ENCODE data around the gene CFAP157. TPM values are rescaled to one million over a fixed set of nuclear protein-coding genes. Genes with fewer than 3 reads are reported as not detected.

CFAP157 gene
- polyA plus RNA-seq, 1 of the 3 experiments (the other 2 are of a cell fraction), result 0.25 TPM

- Histone ChIP-seq H3F3A (replicated peaks; ENCODE audit: insufficient read depth) (peaks cover 4% of the 10 kb centered on the region), H2AFZ (ENCODE audit: low read depth) (no peak overlapping the region), H3K4me1 (ENCODE audit: control insufficient read depth in 1 of 2, insufficient read depth in 2 of 2, low read depth in 1 of 2, low read length in 1 of 2) (peaks cover 0 to 48% of the 10 kb centered on the region in 2 experiments; a peak in 2 of 4 replicates), H3K9me3 (no peaks in the 10 kb centered on the region), H3K36me3 (replicated peaks in 1 of 2; ENCODE audit: control insufficient read depth in 1 of 2, insufficient read depth in 2 of 2, low read length in 1 of 2) (peaks cover 33 to 47% of the 10 kb centered on the region in 2 experiments), H3K9ac (no peak overlapping the region), H4K20me1 (ENCODE audit: insufficient read depth) (no peaks in the 10 kb centered on the region), H3K27ac (ENCODE audit: low read depth in 2 of 2, low read length in 1 of 2) (peak overlapping the region in 1 of 2 experiments; percentile 18; a peak in 1 of 4 replicates), H3K4me2 (no peak overlapping the region), H3K4me3 (ENCODE audit: low read depth in 2 of 2, low read length in 1 of 2) (no peak overlapping the region), H3K79me2 (ENCODE audit: insufficient read depth) (no peaks in the 10 kb centered on the region), H3K9me2 (no peaks in the 10 kb centered on the region), H3K27me3 (ENCODE audit: insufficient read depth) (no peaks in the 10 kb centered on the region)
- no peak for DNase-seq
- CTCF ChIA-PET, result interaction anchor here (0.7 to 3.3 kb wide), 8 partner anchors 18 to 254 kb away, joined by 3 to 12 read pairs (median 4); partner anchors contain the start of genes CDK9 and TOR2A
- WGBS (ENCODE audit: low lambda C conversion rate), result 87% methylated on average over 3 of the region's 3 CpGs
- POLR2A ChIA-PET, result no interaction called here
- TF ChIP-seq USF1 (IDR thresholded peaks at IDR 0.05; ENCODE audit: borderline replicate concordance, low read depth) (no peak), ZBTB33 (IDR thresholded peaks at IDR 0.05; ENCODE audit: borderline replicate concordance, low read depth) (no peak), MAX (IDR thresholded peaks at IDR 0.05; ENCODE audit: low read depth) (no peak)
Observed at GRCh38 chr9:127667127-127667844, 39.5 kb upstream of the CFAP157 start.

GRCh38 chr9:127667906-127668305 lies 38.9 kb upstream of the CFAP157 start:
- H3K36me3 ChIP-seq (replicated peaks in 1 of 2; ENCODE audit: control insufficient read depth in 1 of 2, insufficient read depth in 2 of 2, low read length in 1 of 2), result peaks cover 36 to 47% of the 10 kb centered on the region in 2 experiments
- DNase-seq, result no peak
- peaks cover 0 to 44% of the 10 kb centered on the region in 2 experiments; a peak in 2 of 4 replicates for H3K4me1 ChIP-seq (ENCODE audit: control insufficient read depth in 1 of 2, insufficient read depth in 2 of 2, low read depth in 1 of 2, low read length in 1 of 2)
- ChIA-PET POLR2A (no interaction called here), CTCF (interaction anchor here (0.9 to 3.3 kb wide), 9 partner anchors 9 to 254 kb away, joined by 3 to 12 read pairs (median 5); partner anchors contain the start of genes CDK9 and TOR2A)
- H4K20me1 ChIP-seq (ENCODE audit: insufficient read depth), result no peaks in the 10 kb centered on the region
- H3K9ac ChIP-seq, result no peak overlapping the region
- no peaks in the 10 kb centered on the region for H3K9me2 ChIP-seq
- 91% methylated on average over 11 of the region's 18 CpGs for WGBS (ENCODE audit: low lambda C conversion rate)
- H3K79me2 ChIP-seq (ENCODE audit: insufficient read depth), result no peaks in the 10 kb centered on the region
- no peak overlapping the region; a peak in 1 of 4 replicates for H3K27ac ChIP-seq (ENCODE audit: low read depth in 2 of 2, low read length in 1 of 2)
- H3K9me3 ChIP-seq, result no peaks in the 10 kb centered on the region
- no peaks in the 10 kb centered on the region for H3K27me3 ChIP-seq (ENCODE audit: insufficient read depth)
- no peak for TF ChIP-seq CTCF (IDR thresholded peaks at IDR 0.05)
- no peak overlapping the region for H2AFZ ChIP-seq (ENCODE audit: low read depth)
- peaks cover 4% of the 10 kb centered on the region for H3F3A ChIP-seq (replicated peaks; ENCODE audit: insufficient read depth)
- H3K4me3 ChIP-seq (ENCODE audit: low read depth in 2 of 2, low read length in 1 of 2), result no peak overlapping the region
- H3K4me2 ChIP-seq, result no peak overlapping the region
